Duodenal mucosa (tissue), 2 donors: ENCODE data around the gene CAMK2G.

Source experiments
- H3K27ac ChIP-seq: one replicate; pipeline ENCODE4 v1.7.0; 2013; ENCODE audit warnings: low read depth, low read length
- H3K27me3 ChIP-seq, 2 donors: one replicate each; pipeline ENCODE4 v1.7.0; 2013; ENCODE audit warnings: low read length in 2 of 2, control low read depth in 1 of 2; ENCODE audit not compliant: insufficient read depth in 2 of 2, control insufficient read depth in 1 of 2
- H3K36me3 ChIP-seq, 2 donors: one replicate each; pipeline ENCODE4 v1.7.0; 2013; ENCODE audit warnings: low read length in 2 of 2, control low read depth in 1 of 2; ENCODE audit not compliant: insufficient read depth in 2 of 2, control insufficient read depth in 1 of 2
- H3K4me1 ChIP-seq, 2 donors: one replicate each; pipeline ENCODE4 v1.7.0; 2013; ENCODE audit warnings: low read length in 2 of 2, control low read depth in 1 of 2; ENCODE audit not compliant: insufficient read depth in 2 of 2, control insufficient read depth in 1 of 2
- H3K4me3 ChIP-seq, 2 donors: one replicate each; pipeline ENCODE4 v1.7.0; 2013; ENCODE audit warnings: low read length in 2 of 2, low read depth in 1 of 2
- H3K9ac ChIP-seq, 2 donors: one replicate each; pipeline ENCODE4 v1.7.0; 2013; ENCODE audit warnings: low read length in 2 of 2, low read depth in 1 of 2
- H3K9me3 ChIP-seq, 2 donors: one replicate each; pipeline ENCODE4 v1.7.0; 2013; ENCODE audit warnings: low read length in 2 of 2, control low read depth in 1 of 2; ENCODE audit not compliant: control insufficient read depth in 1 of 2

Gene CAMK2G

GRCh38 chr10:73828161-73828560 is 46.2 kb downstream of the CAMK2G start:
- Histone ChIP-seq H3K9ac (no peak overlapping the region), H3K4me3 (no peak overlapping the region), H3K9me3 (no peaks in the 10 kb centered on the region), H3K27me3 (no peaks in the 10 kb centered on the region), H3K4me1 (no peaks in the 10 kb centered on the region), H3K36me3 (peaks cover 37 to 56% of the 10 kb centered on the region in 2 donors), H3K27ac (no peak overlapping the region)

- Histone ChIP-seq H3K36me3 (peaks cover 37 to 58% of the 10 kb centered on the region in 2 donors), H3K9me3 (no peaks in the 10 kb centered on the region), H3K4me3 (no peak overlapping the region), H3K27me3 (no peaks in the 10 kb centered on the region), H3K4me1 (no peaks in the 10 kb centered on the region), H3K9ac (no peak overlapping the region), H3K27ac (no peak overlapping the region)
Measured at GRCh38 chr10:73827346-73828089, 46.8 kb downstream of the CAMK2G start.

- Histone ChIP-seq H3K36me3 (peaks cover 47 to 72% of the 10 kb centered on the region in 2 donors), H3K4me1 (peaks cover 10% of the 10 kb centered on the region in 2 donors), H3K27me3 (no peaks in the 10 kb centered on the region), H3K9ac (no peak overlapping the region), H3K4me3 (no peak overlapping the region), H3K27ac (no peak overlapping the region), H3K9me3 (no peaks in the 10 kb centered on the region)
Measured at GRCh38 chr10:73824146-73824725, 50.1 kb downstream of the CAMK2G start.

GRCh38 chr10:73823391-73823790 is 51.0 kb downstream of the CAMK2G start:
- Histone ChIP-seq H3K4me1 (peaks cover 13 to 15% of the 10 kb centered on the region in 2 donors), H3K9ac (no peak overlapping the region), H3K4me3 (no peak overlapping the region), H3K27ac (no peak overlapping the region), H3K27me3 (no peaks in the 10 kb centered on the region), H3K36me3 (peaks cover 42 to 76% of the 10 kb centered on the region in 2 donors), H3K9me3 (no peaks in the 10 kb centered on the region)

GRCh38 chr10:73819513-73820093 is 54.8 kb downstream of the CAMK2G start:
- no peak overlapping the region for H3K9ac ChIP-seq
- H3K9me3 ChIP-seq, result no peaks in the 10 kb centered on the region
- H3K4me3 ChIP-seq, result peak overlapping the region in 1 of 2 donors; percentile 40
- H3K36me3 ChIP-seq, result peaks cover 38 to 70% of the 10 kb centered on the region in 2 donors
- peaks cover 13 to 15% of the 10 kb centered on the region in 2 donors for H3K4me1 ChIP-seq
- no peaks in the 10 kb centered on the region for H3K27me3 ChIP-seq
- no peak overlapping the region for H3K27ac ChIP-seq

- Histone ChIP-seq H3K4me1 (peaks cover 13 to 15% of the 10 kb centered on the region in 2 donors), H3K9me3 (no peaks in the 10 kb centered on the region), H3K9ac (no peak overlapping the region), H3K27me3 (no peaks in the 10 kb centered on the region), H3K4me3 (no peak overlapping the region), H3K27ac (no peak overlapping the region), H3K36me3 (peaks cover 35 to 69% of the 10 kb centered on the region in 2 donors)
Measured at GRCh38 chr10:73819081-73819480, 55.3 kb downstream of the CAMK2G start.

- Histone ChIP-seq H3K36me3 (peaks cover 34 to 70% of the 10 kb centered on the region in 2 donors), H3K4me1 (peaks cover 13 to 15% of the 10 kb centered on the region in 2 donors), H3K27me3 (no peaks in the 10 kb centered on the region), H3K9ac (no peak overlapping the region), H3K4me3 (no peak overlapping the region), H3K27ac (no peak overlapping the region), H3K9me3 (no peaks in the 10 kb centered on the region)
Measured at GRCh38 chr10:73818402-73818801, 56.0 kb downstream of the CAMK2G start.

GRCh38 chr10:73817826-73818225 is 56.5 kb downstream of the CAMK2G start:
- peaks cover 36 to 73% of the 10 kb centered on the region in 2 donors for H3K36me3 ChIP-seq
- no peak overlapping the region for H3K4me3 ChIP-seq
- H3K9ac ChIP-seq, result no peak overlapping the region
- no peaks in the 10 kb centered on the region for H3K9me3 ChIP-seq
- peaks cover 13 to 15% of the 10 kb centered on the region in 2 donors for H3K4me1 ChIP-seq
- no peak overlapping the region for H3K27ac ChIP-seq
- no peaks in the 10 kb centered on the region for H3K27me3 ChIP-seq

GRCh38 chr10:73816917-73817729 is 57.2 kb downstream of the CAMK2G start:
- Histone ChIP-seq H3K9ac (no peak overlapping the region), H3K36me3 (peaks cover 36 to 70% of the 10 kb centered on the region in 2 donors), H3K27me3 (no peaks in the 10 kb centered on the region), H3K4me3 (no peak overlapping the region), H3K9me3 (no peaks in the 10 kb centered on the region), H3K4me1 (peaks cover 13 to 15% of the 10 kb centered on the region in 2 donors), H3K27ac (no peak overlapping the region)

GRCh38 chr10:73815719-73816030 is 58.7 kb downstream of the CAMK2G start:
- Histone ChIP-seq H3K9me3 (no peaks in the 10 kb centered on the region), H3K36me3 (peaks cover 26 to 62% of the 10 kb centered on the region in 2 donors), H3K9ac (no peak overlapping the region), H3K4me1 (peaks cover 13 to 16% of the 10 kb centered on the region in 2 donors), H3K4me3 (no peak overlapping the region), H3K27me3 (no peaks in the 10 kb centered on the region), H3K27ac (no peak overlapping the region)
